Karpas-422 (cell line): ENCODE data around the gene PLAC1. TPM values are rescaled to one million over a fixed set of nuclear protein-coding genes. Genes with fewer than 3 reads are reported as not detected.

Experiments
- DNase-seq: peaks from one replicate; pipeline ENCODE4 v3.0.0-alpha.2; 2015
- H2AFZ ChIP-seq: fragments of 200-600 bp; sonication (generic); 2 replicates; pipeline ENCODE4 v1.6.1; 2014; ENCODE audit warnings: antibody characterized with exemption, low read length, mixed read lengths
- H3K27ac ChIP-seq: fragments of 200-600 bp; sonication (generic); 2 replicates; pipeline ENCODE4 v1.5.1; 2014; ENCODE audit warnings: mild to moderate bottlenecking, low read length, moderate library complexity
- H3K27me3 ChIP-seq: fragments of 200-600 bp; sonication (generic); 2 replicates; pipeline ENCODE4 v1.6.1; 2014; ENCODE audit warnings: low read length, mixed read lengths
- H3K36me3 ChIP-seq: fragments of 200-600 bp; sonication (generic); 2 replicates; pipeline ENCODE4 v1.6.1; 2014; ENCODE audit warnings: low read length, mixed read lengths; ENCODE audit not compliant: insufficient read depth
- H3K4me1 ChIP-seq: fragments of 200-600 bp; sonication (generic); 2 replicates; pipeline ENCODE4 v1.6.1; 2014; ENCODE audit warnings: mild to moderate bottlenecking, low read length, mixed read lengths
- H3K4me2 ChIP-seq: fragments of 200-600 bp; sonication (generic); 2 replicates; pipeline ENCODE4 v1.6.1; 2014; ENCODE audit warnings: low read length, low read depth, mild to moderate bottlenecking; ENCODE audit not compliant: poor library complexity, severe bottlenecking
- H3K4me3 ChIP-seq: fragments of 200-600 bp; sonication (generic); 2 replicates; pipeline ENCODE4 v1.5.1; 2014; ENCODE audit warnings: mild to moderate bottlenecking, antibody characterized with exemption, low read length, mixed read lengths
- H3K79me2 ChIP-seq: fragments of 200-600 bp; sonication (generic); 2 replicates; pipeline ENCODE4 v1.6.1; 2014; ENCODE audit warnings: mild to moderate bottlenecking, low read length, mixed read lengths
- H3K9ac ChIP-seq: fragments of 200-600 bp; sonication (generic); 2 replicates; pipeline ENCODE4 v1.6.0; 2014; ENCODE audit warnings: low read length
- H3K9me2 ChIP-seq: fragments of 200-600 bp; sonication (generic), shearing (Covaris generic); replicated peaks from 2 replicates; pipeline ENCODE4 v1.6.0; 2014; ENCODE audit warnings: mild to moderate bottlenecking, low read length, moderate library complexity; ENCODE audit not compliant: insufficient read depth
- H3K9me3 ChIP-seq: fragments of 300-700, 200-600 bp; sonication (generic); 2 replicates; pipeline ENCODE4 v1.6.1; 2014; ENCODE audit warnings: low read length, mixed read lengths
- H4K20me1 ChIP-seq: fragments of 200-600 bp; sonication (generic); 2 replicates; pipeline ENCODE4 v1.6.1; 2014; ENCODE audit warnings: mild to moderate bottlenecking, antibody characterized with exemption, low read length, low read depth; ENCODE audit not compliant: insufficient read depth
- total RNA-seq: library from RNA; depleted of rRNA; stranded (reverse); fragments of >200 nt; shearing (Covaris generic); gene quantifications from 2 replicates; pipeline ENCODE4 v1.2.3, GENCODE V29; 2014; ENCODE audit warnings: low replicate concordance; rRNA removed

PLAC1 gene
- total RNA-seq, result not detected in 2 replicates

GRCh38 chrX:134658002-134658759 is at the start of gene PLAC1:
PLAC1 (minus strand) TSS chrX:134658471; CDS start chrX:134566682, 91,789 bp downstream.
- H3K4me2 ChIP-seq, result no peak within 1 kb of the TSS
- no peak within 1 kb of the TSS for H3K27ac ChIP-seq
- no peaks in the 10 kb centered on the region for H3K36me3 ChIP-seq
- H3K27me3 ChIP-seq, result no peaks in the 10 kb centered on the region
- no peaks in the 10 kb centered on the region for H3K4me1 ChIP-seq
- no peak within 1 kb of the TSS for H3K9ac ChIP-seq
- no peak within 1 kb of the TSS for H3K4me3 ChIP-seq
- H3K9me2 ChIP-seq, result no peaks in the 10 kb centered on the region
- no peaks in the 10 kb centered on the region for H3K9me3 ChIP-seq
- H3K79me2 ChIP-seq, result no peaks in the 10 kb centered on the region
- H4K20me1 ChIP-seq, result no peaks in the 10 kb centered on the region
- no peak within 1 kb of the TSS for H2AFZ ChIP-seq
- no peak for DNase-seq

- no peak for DNase-seq
- H3K4me1 ChIP-seq, result no peaks in the 10 kb centered on the region
- no peak overlapping the region for H2AFZ ChIP-seq
- no peak overlapping the region for H3K9ac ChIP-seq
- no peaks in the 10 kb centered on the region for H3K36me3 ChIP-seq
- no peaks in the 10 kb centered on the region for H3K9me3 ChIP-seq
- H3K27me3 ChIP-seq, result no peaks in the 10 kb centered on the region
- H3K9me2 ChIP-seq, result no peaks in the 10 kb centered on the region
- H3K27ac ChIP-seq, result no peak overlapping the region
- H3K4me2 ChIP-seq, result no peak overlapping the region
- H3K79me2 ChIP-seq, result no peaks in the 10 kb centered on the region
- H3K4me3 ChIP-seq, result no peak overlapping the region
- no peaks in the 10 kb centered on the region for H4K20me1 ChIP-seq
These were observed 47.9 kb upstream of the PLAC1 start for GRCh38 chrX:134706138-134706537.

- H3K4me3 ChIP-seq, result no peak overlapping the region
- no peak overlapping the region for H3K4me2 ChIP-seq
- H3K4me1 ChIP-seq, result no peaks in the 10 kb centered on the region
- no peaks in the 10 kb centered on the region for H4K20me1 ChIP-seq
- H3K27me3 ChIP-seq, result no peaks in the 10 kb centered on the region
- H3K36me3 ChIP-seq, result no peaks in the 10 kb centered on the region
- H2AFZ ChIP-seq, result no peak overlapping the region
- no peaks in the 10 kb centered on the region for H3K9me2 ChIP-seq
- no peak overlapping the region for H3K9ac ChIP-seq
- H3K9me3 ChIP-seq, result no peaks in the 10 kb centered on the region
- H3K27ac ChIP-seq, result no peak overlapping the region
- H3K79me2 ChIP-seq, result no peaks in the 10 kb centered on the region
- no peak for DNase-seq
These were observed 37.7 kb upstream of the PLAC1 start for GRCh38 chrX:134695999-134696398.

GRCh38 chrX:134694333-134695322 is 36.4 kb upstream of the PLAC1 start:
- Histone ChIP-seq H3K27ac (no peak overlapping the region), H3K36me3 (no peaks in the 10 kb centered on the region), H3K79me2 (no peaks in the 10 kb centered on the region), H3K9me3 (no peaks in the 10 kb centered on the region), H2AFZ (no peak overlapping the region), H3K4me3 (no peak overlapping the region), H3K4me2 (no peak overlapping the region), H3K27me3 (no peaks in the 10 kb centered on the region), H3K4me1 (no peaks in the 10 kb centered on the region), H4K20me1 (no peaks in the 10 kb centered on the region), H3K9me2 (no peaks in the 10 kb centered on the region), H3K9ac (no peak overlapping the region)
- no peak for DNase-seq

GRCh38 chrX:134693644-134694043 is 35.4 kb upstream of the PLAC1 start:
- Histone ChIP-seq H3K9ac (no peak overlapping the region), H4K20me1 (no peaks in the 10 kb centered on the region), H3K27me3 (no peaks in the 10 kb centered on the region; the same call in 1 of the 2 replicates), H3K4me2 (no peak overlapping the region), H3K4me1 (no peaks in the 10 kb centered on the region), H3K9me2 (no peaks in the 10 kb centered on the region), H3K36me3 (no peaks in the 10 kb centered on the region), H2AFZ (no peak overlapping the region), H3K4me3 (no peak overlapping the region), H3K79me2 (no peaks in the 10 kb centered on the region), H3K9me3 (no peaks in the 10 kb centered on the region), H3K27ac (no peak overlapping the region)
- no peak for DNase-seq

GRCh38 chrX:134692990-134693389 is 34.7 kb upstream of the PLAC1 start:
- H3K4me1 ChIP-seq, result no peaks in the 10 kb centered on the region
- H3K9ac ChIP-seq, result no peak overlapping the region
- no peak overlapping the region for H3K4me2 ChIP-seq
- H4K20me1 ChIP-seq, result no peaks in the 10 kb centered on the region
- no peak overlapping the region for H3K27ac ChIP-seq
- no peaks in the 10 kb centered on the region for H3K36me3 ChIP-seq
- no peak overlapping the region for H3K4me3 ChIP-seq
- no peaks in the 10 kb centered on the region for H3K9me2 ChIP-seq
- H3K9me3 ChIP-seq, result no peaks in the 10 kb centered on the region
- DNase-seq, result no peak
- H2AFZ ChIP-seq, result no peak overlapping the region
- no peaks in the 10 kb centered on the region for H3K79me2 ChIP-seq
- H3K27me3 ChIP-seq, result no peaks in the 10 kb centered on the region; the same call in 1 of the 2 replicates

- Histone ChIP-seq H2AFZ (no peak overlapping the region), H3K4me3 (no peak overlapping the region), H4K20me1 (no peaks in the 10 kb centered on the region), H3K36me3 (no peaks in the 10 kb centered on the region), H3K9me2 (no peaks in the 10 kb centered on the region), H3K9me3 (no peaks in the 10 kb centered on the region), H3K79me2 (no peaks in the 10 kb centered on the region), H3K27me3 (no peaks in the 10 kb centered on the region; the same call in 1 of the 2 replicates), H3K27ac (no peak overlapping the region), H3K4me1 (no peaks in the 10 kb centered on the region), H3K4me2 (no peak overlapping the region), H3K9ac (no peak overlapping the region)
- DNase-seq, result no peak
These were observed 34.0 kb upstream of the PLAC1 start for GRCh38 chrX:134692233-134692632.

- no peak overlapping the region for H3K27ac ChIP-seq
- H3K4me1 ChIP-seq, result no peaks in the 10 kb centered on the region
- no peaks in the 10 kb centered on the region for H3K79me2 ChIP-seq
- no peaks in the 10 kb centered on the region for H3K9me3 ChIP-seq
- no peak overlapping the region for H2AFZ ChIP-seq
- H3K9me2 ChIP-seq, result no peaks in the 10 kb centered on the region
- H3K4me2 ChIP-seq, result no peak overlapping the region
- DNase-seq, result no peak
- H3K27me3 ChIP-seq, result no peaks in the 10 kb centered on the region; the same call in 1 of the 2 replicates
- H4K20me1 ChIP-seq, result no peaks in the 10 kb centered on the region
- no peak overlapping the region for H3K9ac ChIP-seq
- no peaks in the 10 kb centered on the region for H3K36me3 ChIP-seq
- H3K4me3 ChIP-seq, result no peak overlapping the region
These were observed 33.2 kb upstream of the PLAC1 start for GRCh38 chrX:134691453-134691852.
